ENCODE data around the gene TTR. TPM values are rescaled to one million over a fixed set of nuclear protein-coding genes. Genes with fewer than 3 reads are reported as not detected.

TTR gene
- total and polyA plus RNA-seq, 2 of the 4 experiments (the other 2 are of a cell fraction) = not detected

- CTCF ChIA-PET = no interaction called here
- Histone ChIP-seq H2AK9ac (replicated peaks; ENCODE audit: low read depth, low read length, poor library complexity) (no peak overlapping the region), H3K4me1 (ENCODE audit: control insufficient read depth, insufficient read depth, low read length) (no peaks in the 10 kb centered on the region), H4K91ac (ENCODE audit: insufficient read depth, low read depth, low read length) (no peak overlapping the region), H3K9me1 (ENCODE audit: insufficient read depth, low read length) (no peaks in the 10 kb centered on the region), H3K18ac (ENCODE audit: low read depth, low read length) (no peak overlapping the region), H4K20me1 (ENCODE audit: insufficient read depth, low read length) (no peaks in the 10 kb centered on the region), H3K27me3 (ENCODE audit: control insufficient read depth, insufficient read depth, low read length) (no peaks in the 10 kb centered on the region), H2AK5ac (ENCODE audit: low read depth, low read length) (no peak overlapping the region), H3K27ac (ENCODE audit: insufficient read depth, low read length) (no peak overlapping the region), H2BK120ac (ENCODE audit: low read depth, low read length) (no peak overlapping the region), H3K36me3 (ENCODE audit: control insufficient read depth, insufficient read depth, low read length) (no peaks in the 10 kb centered on the region), H2BK20ac (ENCODE audit: low read depth, low read length) (no peak overlapping the region), H4K8ac (ENCODE audit: low read depth in 2 of 2, low read length in 2 of 2) (no peak overlapping the region), H2AFZ (replicated peaks; ENCODE audit: low read length, poor library complexity) (no peak overlapping the region), H2BK5ac (ENCODE audit: low read depth, low read length, poor library complexity, severe bottlenecking) (no peak overlapping the region), H4K5ac (ENCODE audit: low read depth, low read length) (no peak overlapping the region), H3K79me1 (ENCODE audit: low read depth in 1 of 2, low read length in 2 of 2) (no peaks in the 10 kb centered on the region), H2BK15ac (ENCODE audit: low read depth, low read length) (no peak overlapping the region), H3K14ac (replicated peaks; ENCODE audit: low read depth, low read length) (no peak overlapping the region), H3K23ac (ENCODE audit: low read depth, low read length) (no peak overlapping the region), H3K4me2 (ENCODE audit: low read depth, low read length) (no peak overlapping the region), H3K9me3 (ENCODE audit: control insufficient read depth, insufficient read depth, low read length) (no peaks in the 10 kb centered on the region), H3K9ac (ENCODE audit: low read depth, low read length) (no peak overlapping the region), H3K4me3 (ENCODE audit: insufficient read depth, low read depth, low read length) (no peak overlapping the region), H3K56ac (ENCODE audit: extremely low read depth, insufficient read depth, low read length) (no peak overlapping the region), H3K4ac (ENCODE audit: low read depth, low read length) (no peak overlapping the region)
- DNase-seq (no peak), ATAC-seq (ENCODE audit: low read depth) (no peak)
- no peak for TF ChIP-seq RFX5 (IDR thresholded peaks at IDR 0.05; ENCODE audit: low read depth, low read length)
- no peak for TF ChIP-seq RAD21 (IDR thresholded peaks at IDR 0.05; ENCODE audit: low read length)
- no peak for TF ChIP-seq CTCF (conservative IDR thresholded peaks at IDR 0.05; ENCODE audit: low read depth, low read length)
- no peak for TF ChIP-seq MAFK (IDR thresholded peaks at IDR 0.05; ENCODE audit: low read depth, low read length)
- TF ChIP-seq CHD1 (IDR thresholded peaks at IDR 0.05; ENCODE audit: low read depth, low read length) = no peak
- TF ChIP-seq NFE2L2 (IDR thresholded peaks at IDR 0.05; ENCODE audit: low read depth, low read length) = no peak
- no peak for TF ChIP-seq ELK1 (IDR thresholded peaks at IDR 0.05; ENCODE audit: borderline replicate concordance, low read depth, low read length)
- TF ChIP-seq CEBPB (IDR thresholded peaks at IDR 0.05; ENCODE audit: low read depth, low read length) = no peak
- TF ChIP-seq POLR2A (IDR thresholded peaks at IDR 0.05; ENCODE audit: low read depth, low read length) = no peak
- TF ChIP-seq BHLHE40 (IDR thresholded peaks at IDR 0.05; ENCODE audit: low read depth, low read length) = no peak
- no peak for TF ChIP-seq MXI1 (IDR thresholded peaks at IDR 0.05; ENCODE audit: borderline replicate concordance, low read depth, low read length)
- TF ChIP-seq RCOR1 (IDR thresholded peaks at IDR 0.05; ENCODE audit: insufficient replicate concordance, low read length) = no peak
- no peak for TF ChIP-seq SMC3 (IDR thresholded peaks at IDR 0.05; ENCODE audit: low read depth, low read length)
- no peak for TF ChIP-seq USF2 (IDR thresholded peaks at IDR 0.05; ENCODE audit: low read depth, low read length)
- no peak for TF ChIP-seq MAZ (IDR thresholded peaks at IDR 0.05; ENCODE audit: borderline replicate concordance, low read depth, low read length)
- no peak for TF ChIP-seq FOS (IDR thresholded peaks at IDR 0.05; ENCODE audit: low read depth, low read length)
- 68 to 100% methylated on average over 1 to 2 of the region's 2 CpGs for WGBS, 2 experiments (ENCODE audit: extremely low coverage in 2 of 2, insufficient read length in 1 of 2)
- intact Hi-C loops (cut with micrococcal nuclease) (no loop called here), in situ Hi-C loops (cut with MboI; ENCODE audit: low sequenced_read_pairs) (no loop called here), dilution Hi-C loops (cut with HindIII; ENCODE audit: low sequenced_read_pairs, unreplicated experiment) (no loop called here)
- BruUV-seq (replicated peaks) = no TSS peak
- POLR2A ChIA-PET (ENCODE audit: unreplicated experiment) = no interaction called here
These were observed 22.4 kb downstream of the TTR start for GRCh38 chr18:31614044-31614443.
